A549 (cell line): ENCODE results near the gene ACTN1. TPM values are rescaled to one million over a fixed set of nuclear protein-coding genes. Genes with fewer than 3 reads are reported as not detected.
A peak's percentile ranks its signal among the peaks of the same experiment; 100 is the strongest.

Experiments
- ATAC-seq, 2 experiments: fragments of 200-7000 bp in 1 of 2; fragments of >200 bp in 1 of 2; cut with Nextera tagmentation in 1 of 2; cut with Tn5 transposase in 1 of 2; 3 replicates each; pipeline versions ENCODE4 v1.8.0 to v1.9.1; 2018 to 2020; ENCODE audit warnings: mild to moderate bottlenecking in 1 of 2, moderate library complexity in 1 of 2
- CTCF ChIA-PET: fragments of 300-600 bp; sonication (Branson Sonifier 250); formaldehyde crosslinking; extraction: SDS; loops from one replicate; lab custom pipeline; 2021; ENCODE audit warnings: antibody characterized with exemption, inconsistent platforms; lab: Yijun Ruan, JAX
- POLR2A ChIA-PET: fragments of 350-600 bp; formaldehyde crosslinking; extraction: SDS; loops from one replicate; lab custom pipeline; 2021; ENCODE audit warnings: antibody characterized with exemption, inconsistent platforms; lab: Yijun Ruan, JAX
- DNase-seq, 2 experiments: peaks; one replicate each; pipeline versions ENCODE4 v3.0.0 to v3.0.0-alpha.2; 2011 to 2016; ENCODE audit warnings: low read depth in 1 of 2, low spot score in 1 of 2
- FAIRE-seq: peaks from 2 replicates; lab custom pipeline; 2011; peaks lifted over from hg19 to GRCh38; lab: Jason Lieb, UNC
- H3K27ac ChIP-seq, 2 experiments: fragments of >200 bp; sonication (Bioruptor Twin); formaldehyde crosslinking; 3 replicates each; pipeline ENCODE4 v1.5.1; 2016 to 2017
- H3K4me1 ChIP-seq: fragments of >200 bp; sonication (Bioruptor Twin); formaldehyde crosslinking; 3 replicates; pipeline ENCODE4 v1.6.1; 2016
- H3K4me2 ChIP-seq: fragments of >200 bp; sonication (Bioruptor Twin); formaldehyde crosslinking; 3 replicates; pipeline ENCODE4 v1.6.1; 2016
- H3K4me3 ChIP-seq: fragments of >200 bp; sonication (Bioruptor Twin); formaldehyde crosslinking; 3 replicates; pipeline ENCODE4 v1.5.1; 2016
- H3K9me3 ChIP-seq: fragments of >200 bp; sonication (Bioruptor Twin); formaldehyde crosslinking; 3 replicates; pipeline ENCODE4 v1.6.1; 2016
- CBX2 ChIP-seq: fragments of 200-600 bp; sonication (generic); IDR thresholded peaks from 2 replicates; pipeline ENCODE4 v1.6.1; 2016; ENCODE audit warnings: low read depth, mild to moderate bottlenecking, borderline replicate concordance
- E2F6 ChIP-seq: IDR thresholded peaks from 2 replicates; pipeline ENCODE4 v1.6.1; 2012; ENCODE audit warnings: low read depth, borderline replicate concordance
- FOXS1 ChIP-seq: fragments of 250-450 bp; sonication (Bioruptor Pico); IDR thresholded peaks from 2 replicates; pipeline ENCODE4 v1.5.0; 2020; ENCODE audit warnings: mild to moderate bottlenecking, moderate library complexity
- GATA3 ChIP-seq: IDR thresholded peaks from 2 replicates; pipeline ENCODE4 v1.6.1; 2012; ENCODE audit warnings: borderline replicate concordance
- HMGXB4 ChIP-seq: fragments of 250-450 bp; sonication (Bioruptor Pico); IDR thresholded peaks from 2 replicates; pipeline ENCODE4 v1.5.0; 2021; ENCODE audit warnings: mild to moderate bottlenecking, moderate library complexity, borderline replicate concordance
- HOXA7 ChIP-seq: fragments of 250-450 bp; sonication (Bioruptor Pico); IDR thresholded peaks from 2 replicates; pipeline ENCODE4 v1.5.0; 2020; ENCODE audit warnings: mild to moderate bottlenecking, moderate library complexity
- KDM1A ChIP-seq: fragments of 200-600 bp; sonication (generic); IDR thresholded peaks from 2 replicates; pipeline ENCODE4 v1.6.1; 2016; ENCODE audit warnings: low read depth, mild to moderate bottlenecking
- KDM5A ChIP-seq: fragments of 200-600 bp; sonication (generic); IDR thresholded peaks from 2 replicates; pipeline ENCODE4 v1.6.1; 2016; ENCODE audit warnings: antibody characterized with exemption, mild to moderate bottlenecking
- MAFK ChIP-seq: fragments of 450-650 bp; IDR thresholded peaks from 2 replicates; pipeline ENCODE4 v1.6.1; 2014; ENCODE audit not compliant: partially characterized antibody
- NFE2L2 ChIP-seq: fragments of 150-350 bp; conservative IDR thresholded peaks from 2 replicates; pipeline ENCODE4 v1.6.1; 2014; ENCODE audit warnings: low read length
- NR3C1 ChIP-seq: fragments of >200 bp; sonication (Bioruptor Twin); formaldehyde crosslinking; IDR thresholded peaks from 3 replicates; pipeline ENCODE4 v1.6.1; 2017
- PBX3 ChIP-seq: IDR thresholded peaks from 2 replicates; pipeline ENCODE4 v1.6.1; 2012
- RAD21 ChIP-seq, 2 experiments: fragments of >200 bp in 1 of 2; sonication (Bioruptor Twin) in 1 of 2; formaldehyde crosslinking in 1 of 2; IDR thresholded peaks in 1 of 2; conservative IDR thresholded peaks in 1 of 2; 2 replicates in 1 of 2; 3 replicates in 1 of 2; pipeline ENCODE4 v1.6.1; 2012 to 2018; ENCODE audit warnings: inconsistent platforms in 1 of 2
- RARB ChIP-seq: fragments of 250-450 bp; sonication (Bioruptor Pico); IDR thresholded peaks from 2 replicates; pipeline ENCODE4 v1.8.0; 2021; ENCODE audit warnings: mild to moderate bottlenecking, moderate library complexity
- RCOR1 ChIP-seq: fragments of 150-350 bp; IDR thresholded peaks from 2 replicates; pipeline ENCODE4 v1.6.1; 2014; ENCODE audit warnings: antibody characterized with exemption, low read length, low read depth
- SMC3 ChIP-seq: fragments of >200 bp; sonication (Bioruptor Twin); formaldehyde crosslinking; IDR thresholded peaks from 3 replicates; pipeline ENCODE4 v1.6.1; 2018; ENCODE audit warnings: inconsistent platforms
- TFCP2L1 ChIP-seq: fragments of 250-450 bp; sonication (Bioruptor Pico); IDR thresholded peaks from 2 replicates; pipeline ENCODE4 v1.5.0; 2021; ENCODE audit warnings: mild to moderate bottlenecking
- ZNF302 ChIP-seq: fragments of 250-450 bp; sonication (Bioruptor Pico); IDR thresholded peaks from 2 replicates; pipeline ENCODE4 v1.9.0; 2021; ENCODE audit warnings: inconsistent platforms, mild to moderate bottlenecking, moderate library complexity
- WGBS: methylation state at CpG from one replicate; pipeline ENCODE4 v1.1.6; 2017; ENCODE audit errors: missing lambda C conversion rate; 5-methylcytosine and 5-hydroxymethylcytosine counted together
- polyA plus RNA-seq, 4 experiments: library from polyadenylated mRNA; depleted of rRNA in 3 of 4; stranded (reverse); fragments of >200 nt; fragmentation: RNase III in 1 of 4; extraction: RNeasy Plus Mini Kit Qiagen cat#74134 plus additional on column Dnase treatment in 1 of 4; gene quantifications; 2 replicates in 3 of 4; 3 replicates in 1 of 4; pipeline ENCODE4 v1.2.3, GENCODE V29; 2011 to 2017

The ACTN1 gene
- polyA plus RNA-seq, 2 of the 4 experiments (the other 2 are of a cell fraction), result 208 to 245 TPM

DNA sequence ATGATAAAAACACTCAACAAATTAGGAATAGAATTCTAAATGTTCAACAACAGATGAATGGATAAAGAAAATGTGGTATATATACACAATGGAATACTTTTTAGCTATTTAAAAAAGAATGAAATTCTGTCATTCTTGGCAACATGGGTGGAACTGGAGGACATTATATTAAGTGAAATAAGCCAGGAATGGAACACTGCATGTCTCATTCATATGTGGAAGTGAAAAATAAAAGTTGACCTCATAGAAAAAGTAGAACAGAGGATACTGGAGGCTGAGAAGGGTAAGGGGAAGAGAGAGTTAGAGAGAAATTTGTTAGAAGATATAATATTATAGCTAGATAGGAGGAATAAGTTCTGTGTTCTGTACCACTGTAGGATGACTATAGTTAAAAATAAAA lies 150.4 kb downstream of the ACTN1 start:
- Histone ChIP-seq H3K4me3 (no peak overlapping the region), H3K27ac (no peak overlapping the region), H3K9me3 (peaks cover 15% of the 10 kb centered on the region; the same call in 1 of the 3 replicates), H3K4me2 (no peak overlapping the region), H3K4me1 (no peaks in the 10 kb centered on the region)
- POLR2A ChIA-PET, result no interaction called here
- TF ChIP-seq GATA3 (no peak), HOXA7 (CRISPR knock-in tag) (no peak), KDM1A (no peak), MAFK (no peak), E2F6 (no peak), CBX2 (no peak), NR3C1 (no peak)
- CTCF ChIA-PET, result interaction anchor here (0.7 to 6.6 kb wide), 8 partner anchors 9 to 991 kb away, joined by 3 to 32 read pairs (median 5); no protein-coding TSS in a partner anchor
- DNase-seq (no peak), ATAC-seq (no peak), FAIRE-seq (peak; percentile 43)

DNA sequence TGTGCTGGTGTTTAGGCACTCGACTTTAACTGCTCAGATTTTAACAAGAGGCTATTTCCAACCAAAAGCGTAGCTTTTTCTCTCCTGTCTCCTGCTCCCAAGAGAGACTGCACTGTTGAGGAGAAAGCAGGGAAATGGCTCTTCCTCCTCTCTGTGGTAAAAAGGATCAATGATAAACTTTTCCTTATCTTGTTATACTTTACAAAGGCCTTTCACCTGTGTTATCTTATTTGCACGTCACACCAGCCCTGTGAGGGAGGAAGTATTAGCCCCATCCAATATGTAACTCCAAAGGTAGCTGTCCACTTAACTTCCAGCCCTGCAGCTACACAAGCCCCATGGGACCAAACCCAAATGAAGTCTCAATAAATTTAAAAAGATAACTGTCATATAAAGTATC lies 153.4 kb downstream of the ACTN1 start:
- H3K4me2 ChIP-seq, result no peak overlapping the region
- DNase-seq (no peak), ATAC-seq (no peak), FAIRE-seq (no peak)
- 69% methylated on average over 3 of the region's 3 CpGs for WGBS
- ChIA-PET POLR2A (no interaction called here), CTCF (interaction anchor here (0.8 to 6.6 kb wide), 17 partner anchors 9 to 996 kb away, joined by 3 to 32 read pairs (median 4); no protein-coding TSS in a partner anchor)
- H3K27ac ChIP-seq, result no peak overlapping the region
- TF ChIP-seq RCOR1 (no peak), RAD21 (conservative IDR thresholded peaks at IDR 0.05 in 1 of 2, IDR thresholded peaks at IDR 0.05 in 1 of 2) (no peak), E2F6 (no peak), NFE2L2 (no peak), HMGXB4 (CRISPR knock-in tag) (no peak), TFCP2L1 (CRISPR knock-in tag) (no peak), PBX3 (no peak), KDM5A (no peak), SMC3 (no peak), KDM1A (no peak), ZNF302 (CRISPR knock-in tag) (no peak), NR3C1 (no peak), RARB (no peak), FOXS1 (CRISPR knock-in tag) (no peak)
- no peaks in the 10 kb centered on the region for H3K4me1 ChIP-seq
- H3K4me3 ChIP-seq, result no peak overlapping the region
- 0 out of 3 replicates have a peak, but pooled peaks cover 5% of the 10 kb centered on the region for H3K9me3 ChIP-seq
